Caki2 (cell line): ENCODE data around the gene ADIG. TPM values are rescaled to one million over a fixed set of nuclear protein-coding genes. Genes with fewer than 3 reads are reported as not detected.
"Not testable (repeated sequence)": the region's sequence is repeated elsewhere in the genome, so short reads cannot be mapped to it uniquely, and the experiment has no call there.

Source experiments
- DNase-seq: peaks from one replicate; pipeline ENCODE4 v3.0.0-alpha.2; 2015; ENCODE audit warnings: low read depth
- in situ Hi-C: cut with HindIII; loops from 2 replicates; pipeline ENCODE4 v1.10.0; 2016; ENCODE audit warnings: low sequenced_read_pairs, low pct_unique_long_range_greater_than_20kb, mixed read lengths
- total RNA-seq: library from RNA; depleted of rRNA; stranded (reverse); fragments of >200 nt; shearing (Covaris generic); gene quantifications from 2 replicates; pipeline ENCODE4 v1.2.3, GENCODE V29; 2014; ENCODE audit warnings: low replicate concordance

The ADIG gene
- total RNA-seq, 1 experiment from 2014 or later: not detected

GRCh38 chr20:38592411-38592790 lies 11.4 kb downstream of the ADIG start:
- in situ Hi-C loops: not testable (repeated sequence)
- DNase-seq: peak; percentile 43

- in situ Hi-C loops, DNase-seq: not testable (repeated sequence)
Observed at GRCh38 chr20:38594281-38594680, 13.3 kb downstream of the ADIG start.

GRCh38 chr20:38595886-38596285 lies 14.9 kb downstream of the ADIG start:
- in situ Hi-C loops, DNase-seq: not testable (repeated sequence)

GRCh38 chr20:38599410-38599882 lies 18.4 kb downstream of the ADIG start:
- peak; percentile 43 for DNase-seq
- in situ Hi-C loops: no loop called here

- DNase-seq: no peak
- in situ Hi-C loops: no loop called here
Observed at GRCh38 chr20:38600057-38600456, 19.1 kb downstream of the ADIG start.

GRCh38 chr20:38601216-38602184 lies 20.5 kb downstream of the ADIG start, which contains the start of gene ARHGAP40:
TSS of gene ARHGAP40 (plus strand) at chr20:38601809.
- in situ Hi-C loops: no loop called here
- peak; percentile 64 for DNase-seq

GRCh38 chr20:38602185-38602581 lies 21.2 kb downstream of the ADIG start:
- DNase-seq: no peak
- in situ Hi-C loops: no loop called here

- DNase-seq: no peak
- in situ Hi-C loops: no loop called here
Observed at GRCh38 chr20:38603286-38603685, 22.3 kb downstream of the ADIG start.

- peak; percentile 86 for DNase-seq
- in situ Hi-C loops: no loop called here
Observed at GRCh38 chr20:38604873-38605303, 23.9 kb downstream of the ADIG start.

- DNase-seq: no peak
- in situ Hi-C loops: no loop called here
Observed at GRCh38 chr20:38607351-38607750, 26.4 kb downstream of the ADIG start.

GRCh38 chr20:38608188-38608587 lies 27.2 kb downstream of the ADIG start:
- DNase-seq: no peak
- in situ Hi-C loops: no loop called here

- in situ Hi-C loops: no loop called here
- DNase-seq: no peak
Observed at GRCh38 chr20:38609815-38610214, 28.8 kb downstream of the ADIG start.

GRCh38 chr20:38610521-38610920 lies 29.5 kb downstream of the ADIG start:
- DNase-seq: peak; percentile 33
- in situ Hi-C loops: no loop called here

GRCh38 chr20:38612751-38613515 lies 31.9 kb downstream of the ADIG start:
- in situ Hi-C loops: no loop called here
- DNase-seq: no peak

GRCh38 chr20:38615283-38615682 lies 34.3 kb downstream of the ADIG start:
- no peak for DNase-seq
- in situ Hi-C loops: no loop called here

- DNase-seq: no peak
- in situ Hi-C loops: no loop called here
Observed at GRCh38 chr20:38616457-38616856, 35.5 kb downstream of the ADIG start.

- in situ Hi-C loops: no loop called here
- DNase-seq: peak; percentile 82
Observed at GRCh38 chr20:38617011-38617829, 36.2 kb downstream of the ADIG start.

GRCh38 chr20:38617830-38618196 lies 36.8 kb downstream of the ADIG start:
- no peak for DNase-seq

More at GRCh38 chr20:38617830-38618196, 36.8 kb downstream of the ADIG start:
- in situ Hi-C loops: no loop called here
